ENCODE measurements around the gene ITSN2.

The ITSN2 gene

GRCh38 chr2:24175631-24176187 is 184.6 kb downstream of the ITSN2 start:
- no peak for DNase-seq (ENCODE audit: low read depth)

DNA sequence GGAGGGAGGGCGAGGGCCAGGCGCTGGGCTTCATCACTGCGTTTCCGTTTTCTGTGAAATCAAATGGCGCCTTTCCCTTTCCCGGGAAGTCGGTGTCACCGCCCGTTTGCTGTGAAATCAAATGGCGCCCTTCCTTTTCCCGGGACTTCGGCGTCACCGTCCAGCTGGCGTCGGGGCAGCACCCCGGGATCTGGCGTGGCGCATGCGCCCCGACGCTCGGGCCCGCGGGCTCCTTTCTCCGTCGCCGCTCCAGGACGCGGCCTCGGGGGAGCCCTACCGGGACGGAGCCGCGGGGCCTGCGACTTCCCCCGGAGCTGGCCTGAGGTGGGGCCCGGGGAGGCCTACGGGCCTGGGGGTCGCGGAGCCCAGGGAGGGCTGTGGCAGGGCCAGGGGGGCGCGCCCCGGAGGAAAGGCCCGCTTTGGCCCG is 185.5 kb downstream of the ITSN2 start, which contains the start of gene FAM228A:
Gene FAM228A, plus strand, starts transcription at position 203 of the 427 bp plus-strand sequence. CDS start 428 bp downstream, outside the sequence.
- DNase-seq (ENCODE audit: low read depth): no peak

GRCh38 chr2:24169023-24169422 is 191.3 kb downstream of the ITSN2 start:
- DNase-seq (ENCODE audit: low read depth): no peak

DNA sequence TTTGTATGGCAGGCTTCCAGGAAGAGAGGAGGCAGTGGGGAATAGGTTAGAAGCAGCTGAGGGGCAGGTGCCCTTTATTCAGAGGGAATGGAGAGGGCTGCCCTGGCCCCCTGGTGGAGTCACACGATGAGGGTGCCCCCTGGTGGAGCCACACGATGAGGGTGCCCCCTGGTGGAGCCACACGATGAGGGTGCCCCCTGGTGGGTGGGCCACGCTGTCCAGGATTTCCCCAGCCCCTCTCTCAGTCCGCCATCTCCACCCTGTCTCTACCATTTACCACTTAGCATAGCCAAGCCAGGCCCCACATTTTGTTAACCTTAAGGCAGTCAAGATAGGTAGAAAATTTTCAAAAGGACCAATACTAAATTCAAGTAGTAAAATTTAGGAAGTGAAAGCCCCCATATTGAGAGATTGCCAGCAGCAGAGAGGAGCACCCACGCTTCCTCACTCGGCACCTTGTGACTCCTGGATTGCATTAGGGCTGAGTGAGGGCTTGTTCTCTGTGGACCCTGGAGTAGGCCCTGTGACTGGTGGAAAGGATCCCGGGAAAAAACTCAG is 195.8 kb downstream of the ITSN2 start:
- DNase-seq (ENCODE audit: low read depth): no peak

DNA sequence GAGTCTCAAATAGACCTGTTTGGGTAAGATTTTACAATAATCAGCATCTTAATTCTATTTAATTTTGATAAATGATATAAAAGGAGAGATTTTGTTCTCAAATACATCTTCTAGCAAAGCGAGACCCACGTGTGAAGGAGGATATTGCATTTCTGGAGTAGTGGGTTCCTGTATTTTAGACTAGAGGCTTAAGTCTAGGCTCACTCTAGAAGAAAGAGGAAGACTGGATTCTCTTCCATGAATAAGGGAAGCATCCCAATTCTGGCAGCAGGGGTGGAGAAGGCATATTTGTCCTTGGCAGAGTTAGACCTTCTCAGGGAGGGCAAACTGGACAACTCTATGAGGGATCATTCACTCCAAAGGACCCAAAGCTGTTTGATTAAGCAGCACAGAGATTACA is 196.7 kb downstream of the ITSN2 start:
- no peak for DNase-seq (ENCODE audit: low read depth)

DNA sequence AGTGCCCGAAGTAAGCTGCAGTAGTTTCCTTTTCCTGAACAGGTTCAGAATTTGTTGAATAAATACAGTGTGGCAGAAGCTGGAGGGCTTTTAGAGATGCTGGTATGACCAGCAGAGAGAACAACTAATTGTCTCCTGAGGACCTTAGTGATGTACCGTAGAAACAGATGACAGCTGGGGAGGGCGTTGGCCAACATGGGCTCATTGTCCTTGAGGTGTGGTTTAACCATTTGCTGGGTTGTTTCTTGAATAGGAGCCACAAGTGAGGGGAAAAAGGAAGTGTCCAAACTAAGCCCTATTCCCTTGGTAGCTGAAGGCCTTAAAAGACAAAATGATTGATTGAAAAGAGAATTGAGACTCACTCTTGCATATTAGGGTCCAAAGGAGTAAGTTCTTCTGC is 197.2 kb downstream of the ITSN2 start:
- DNase-seq (ENCODE audit: low read depth): no peak

GRCh38 chr2:24162494-24162893 is 197.8 kb downstream of the ITSN2 start:
- DNase-seq (ENCODE audit: low read depth): no peak

- no peak for DNase-seq (ENCODE audit: low read depth)
These were observed 199.6 kb downstream of the ITSN2 start for GRCh38 chr2:24160761-24161160.

GRCh38 chr2:24159708-24160107 is 200.6 kb downstream of the ITSN2 start:
- no peak for DNase-seq (ENCODE audit: low read depth)

- no peak for DNase-seq (ENCODE audit: low read depth)
These were observed 202.2 kb downstream of the ITSN2 start for GRCh38 chr2:24158131-24158530.

- DNase-seq (ENCODE audit: low read depth): no peak
These were observed 206.9 kb downstream of the ITSN2 start for GRCh38 chr2:24153478-24153877.
